BE2C (cell line): ENCODE measurements around the gene OR5V1.
"Not testable (repeated sequence)": the region's sequence is repeated elsewhere in the genome, so short reads cannot be mapped to it uniquely, and the experiment has no call there.

Source experiments
- DNase-seq: peaks from one replicate; pipeline ENCODE4 v3.0.0-alpha.2; 2020
- H3K27me3 ChIP-seq: fragments of 250-450 bp; sonication (Bioruptor Pico); 2 replicates; pipeline ENCODE4 v1.5.1; 2020; ENCODE audit warnings: mild to moderate bottlenecking
- H3K36me3 ChIP-seq: fragments of 250-450 bp; sonication (Bioruptor Pico); 2 replicates; pipeline ENCODE4 v1.5.1; 2020; ENCODE audit warnings: mild to moderate bottlenecking
- H3K4me1 ChIP-seq: fragments of 250-450 bp; sonication (Bioruptor Pico); 2 replicates; pipeline ENCODE4 v1.5.1; 2020
- H3K4me3 ChIP-seq: 2 replicates; pipeline ENCODE4 v1.5.1; 2011; ENCODE audit warnings: low read depth, low read length
- H3K9me3 ChIP-seq: fragments of 250-450 bp; sonication (Bioruptor Pico); 2 replicates; pipeline ENCODE4 v1.5.1; 2020
- TF ChIP-seq, protein P1 (sequence below): IDR thresholded peaks from 2 replicates; pipeline ENCODE4 v1.5.1; 2012; ENCODE audit warnings: mild to moderate bottlenecking, low read depth, low read length

OR5V1 gene

DNA sequence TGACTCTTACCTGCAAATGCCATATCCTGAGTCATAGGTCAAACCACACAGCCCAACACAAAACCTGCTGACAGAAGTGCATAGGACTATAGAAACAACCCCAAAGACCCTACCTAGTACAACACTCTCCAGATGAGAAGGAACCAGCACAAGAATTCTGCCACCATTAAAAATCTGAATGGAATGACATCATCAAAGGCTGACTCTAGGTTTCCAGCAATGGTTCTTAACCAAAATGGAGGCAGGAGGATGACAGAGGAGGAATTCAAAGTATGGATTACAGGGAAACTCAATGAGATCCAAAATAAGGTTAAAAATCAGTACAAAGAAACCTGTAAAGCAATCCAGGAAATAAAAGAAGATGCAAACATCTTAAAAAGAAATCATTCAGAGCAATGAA, 36.0 kb downstream of the OR5V1 start:
- H3K4me3 ChIP-seq: no peak overlapping the region
- no peaks in the 10 kb centered on the region for H3K36me3 ChIP-seq
- TF ChIP-seq, protein P1, sequence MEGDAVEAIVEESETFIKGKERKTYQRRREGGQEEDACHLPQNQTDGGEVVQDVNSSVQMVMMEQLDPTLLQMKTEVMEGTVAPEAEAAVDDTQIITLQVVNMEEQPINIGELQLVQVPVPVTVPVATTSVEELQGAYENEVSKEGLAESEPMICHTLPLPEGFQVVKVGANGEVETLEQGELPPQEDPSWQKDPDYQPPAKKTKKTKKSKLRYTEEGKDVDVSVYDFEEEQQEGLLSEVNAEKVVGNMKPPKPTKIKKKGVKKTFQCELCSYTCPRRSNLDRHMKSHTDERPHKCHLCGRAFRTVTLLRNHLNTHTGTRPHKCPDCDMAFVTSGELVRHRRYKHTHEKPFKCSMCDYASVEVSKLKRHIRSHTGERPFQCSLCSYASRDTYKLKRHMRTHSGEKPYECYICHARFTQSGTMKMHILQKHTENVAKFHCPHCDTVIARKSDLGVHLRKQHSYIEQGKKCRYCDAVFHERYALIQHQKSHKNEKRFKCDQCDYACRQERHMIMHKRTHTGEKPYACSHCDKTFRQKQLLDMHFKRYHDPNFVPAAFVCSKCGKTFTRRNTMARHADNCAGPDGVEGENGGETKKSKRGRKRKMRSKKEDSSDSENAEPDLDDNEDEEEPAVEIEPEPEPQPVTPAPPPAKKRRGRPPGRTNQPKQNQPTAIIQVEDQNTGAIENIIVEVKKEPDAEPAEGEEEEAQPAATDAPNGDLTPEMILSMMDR: no peak
- DNase-seq: no peak
- H3K4me1 ChIP-seq: no peaks in the 10 kb centered on the region
- H3K27me3 ChIP-seq: no peaks in the 10 kb centered on the region
- no peaks in the 10 kb centered on the region for H3K9me3 ChIP-seq

DNA sequence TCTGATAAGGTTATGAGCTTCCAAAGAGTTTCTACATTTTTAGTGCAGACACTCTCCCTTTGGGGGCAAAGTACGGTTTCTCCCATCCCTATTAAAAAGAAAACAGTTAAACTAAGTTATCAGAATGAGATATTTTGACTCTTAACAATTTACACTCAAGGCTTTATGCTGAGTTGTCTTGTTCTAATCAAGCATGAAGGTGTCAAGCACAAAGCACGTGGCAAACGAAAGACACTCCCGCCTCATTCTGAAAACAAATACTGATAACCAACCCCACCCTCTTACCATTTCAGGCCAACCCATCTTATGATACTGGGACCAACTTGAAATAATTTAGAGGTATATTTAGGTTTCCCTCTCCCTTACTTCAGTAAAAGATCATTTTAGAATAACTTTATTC, 42.9 kb downstream of the OR5V1 start:
- DNase-seq: no peak
- H3K9me3 ChIP-seq: no peaks in the 10 kb centered on the region
- H3K4me3 ChIP-seq: no peak overlapping the region
- TF ChIP-seq, protein P1: no peak
- no peaks in the 10 kb centered on the region for H3K27me3 ChIP-seq
- no peaks in the 10 kb centered on the region for H3K4me1 ChIP-seq
- no peaks in the 10 kb centered on the region for H3K36me3 ChIP-seq

DNA sequence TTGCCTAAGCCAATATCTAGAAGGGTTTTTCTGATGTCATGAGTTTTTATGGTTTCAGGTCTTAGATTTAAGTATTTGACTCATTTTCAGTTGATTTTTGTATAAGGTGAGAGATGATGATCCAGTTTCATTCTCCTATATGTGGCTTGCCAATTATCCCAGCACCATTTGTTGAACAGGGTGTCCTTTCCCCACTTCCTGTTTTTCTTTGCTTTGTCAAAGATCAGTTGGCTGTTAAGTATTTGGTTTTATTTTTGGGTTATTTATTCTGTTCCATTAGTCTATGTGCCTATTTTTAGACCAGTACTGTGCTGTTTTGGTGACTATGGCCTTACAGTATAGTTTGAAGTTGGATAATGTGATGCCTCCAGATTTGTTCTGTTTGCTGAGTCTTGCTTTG, 45.3 kb downstream of the OR5V1 start:
- not testable (repeated sequence) for H3K9me3 ChIP-seq, H3K4me1 ChIP-seq, H3K36me3 ChIP-seq, H3K27me3 ChIP-seq, H3K4me3 ChIP-seq, DNase-seq

DNA sequence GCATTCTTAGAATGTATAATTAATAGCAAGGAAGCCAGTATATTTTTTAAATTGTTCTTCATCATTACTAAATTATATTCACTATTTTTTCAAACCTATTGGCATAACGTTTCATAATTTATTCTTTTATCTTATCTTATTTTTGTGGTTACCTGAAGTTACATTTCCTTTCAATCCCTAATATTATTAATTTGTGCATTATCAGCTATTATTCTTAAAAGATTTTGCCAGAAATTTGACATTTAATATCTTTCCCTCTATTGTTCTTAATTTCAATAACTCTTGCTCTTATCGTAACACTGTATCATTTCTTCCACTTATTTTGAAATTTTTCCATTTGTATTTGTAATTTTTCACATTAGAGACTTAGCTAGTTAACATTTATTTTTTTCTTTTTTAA, 48.7 kb downstream of the OR5V1 start:
- H3K36me3 ChIP-seq: no peaks in the 10 kb centered on the region
- H3K9me3 ChIP-seq: no peaks in the 10 kb centered on the region
- H3K27me3 ChIP-seq: no peaks in the 10 kb centered on the region; the same call in 1 of the 2 replicates
- H3K4me1 ChIP-seq: no peaks in the 10 kb centered on the region
- TF ChIP-seq, protein P1: no peak
- DNase-seq: no peak
- no peak overlapping the region for H3K4me3 ChIP-seq
